Effector memory CD4-positive, alpha-beta T cell (primary cell): ENCODE measurements around the gene DCLK2.

Source experiments
- DNase-seq, 3 donors: peaks; one replicate each; pipeline ENCODE4 v3.0.0-alpha.2; 2020
- H3K27ac ChIP-seq: 2 replicates; pipeline ENCODE4 v1.7.0; 2013; ENCODE audit warnings: mild to moderate bottlenecking, low read length, moderate library complexity; ENCODE audit not compliant: insufficient read depth, poor library complexity, severe bottlenecking
- H3K27me3 ChIP-seq: replicated peaks from 2 replicates; pipeline ENCODE4 v1.7.0; 2013; ENCODE audit warnings: mild to moderate bottlenecking, low read length; ENCODE audit not compliant: insufficient read depth, control insufficient read depth, poor library complexity, severe bottlenecking
- H3K36me3 ChIP-seq: 2 replicates; pipeline ENCODE4 v1.7.0; 2013; ENCODE audit warnings: mild to moderate bottlenecking, low read length, moderate library complexity; ENCODE audit not compliant: control insufficient read depth, insufficient read depth
- H3K4me1 ChIP-seq: 2 replicates; pipeline ENCODE4 v1.7.0; 2013; ENCODE audit warnings: low read length, mild to moderate bottlenecking; ENCODE audit not compliant: control insufficient read depth, insufficient read depth, poor library complexity, severe bottlenecking
- H3K4me3 ChIP-seq: 2 replicates; pipeline ENCODE4 v1.7.0; 2013; ENCODE audit warnings: low read length, low read depth, mild to moderate bottlenecking; ENCODE audit not compliant: insufficient read depth, poor library complexity, severe bottlenecking
- H3K9me3 ChIP-seq: 2 replicates; pipeline ENCODE4 v1.7.0; 2013; ENCODE audit warnings: mild to moderate bottlenecking, low read length, moderate library complexity; ENCODE audit not compliant: control insufficient read depth

The DCLK2 gene

DNA sequence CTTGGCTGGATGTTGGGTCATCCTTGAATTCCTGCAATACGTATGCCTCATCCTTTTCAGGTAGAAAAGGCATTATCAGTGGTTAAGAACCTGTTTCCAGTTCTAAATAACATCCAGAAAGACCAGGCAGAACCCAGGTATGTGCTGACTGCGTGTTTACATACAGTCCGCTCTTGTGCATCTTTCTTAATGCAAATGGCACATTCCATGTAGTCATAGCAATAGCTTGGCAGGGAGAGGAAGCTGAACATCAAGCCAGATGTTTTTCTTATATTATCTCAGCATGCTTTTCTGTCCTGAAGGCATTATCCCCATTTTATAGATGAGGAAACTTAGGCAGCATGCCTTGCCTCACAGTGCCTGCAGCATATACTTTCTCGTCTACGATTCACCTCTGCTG lies 2.1 kb downstream of the DCLK2 start:
- peaks cover 20% of the 10 kb centered on the region for H3K27me3 ChIP-seq
- DNase-seq = no peak
- no peaks in the 10 kb centered on the region for H3K9me3 ChIP-seq

GRCh38 chr4:150080875-150081274 lies 2.6 kb downstream of the DCLK2 start:
- H3K27ac ChIP-seq = no peak overlapping the region
- H3K27me3 ChIP-seq = peaks cover 20% of the 10 kb centered on the region
- no peak overlapping the region for H3K4me3 ChIP-seq
- H3K4me1 ChIP-seq = peaks cover 8% of the 10 kb centered on the region
- no peak for DNase-seq
- H3K36me3 ChIP-seq = no peaks in the 10 kb centered on the region
- no peaks in the 10 kb centered on the region for H3K9me3 ChIP-seq

More for the DNA sequence above, 2.1 kb downstream of the DCLK2 start:
- no peaks in the 10 kb centered on the region for H3K36me3 ChIP-seq
- H3K4me1 ChIP-seq = peaks cover 8% of the 10 kb centered on the region
- H3K27ac ChIP-seq = no peak overlapping the region
- no peak overlapping the region for H3K4me3 ChIP-seq

DNA sequence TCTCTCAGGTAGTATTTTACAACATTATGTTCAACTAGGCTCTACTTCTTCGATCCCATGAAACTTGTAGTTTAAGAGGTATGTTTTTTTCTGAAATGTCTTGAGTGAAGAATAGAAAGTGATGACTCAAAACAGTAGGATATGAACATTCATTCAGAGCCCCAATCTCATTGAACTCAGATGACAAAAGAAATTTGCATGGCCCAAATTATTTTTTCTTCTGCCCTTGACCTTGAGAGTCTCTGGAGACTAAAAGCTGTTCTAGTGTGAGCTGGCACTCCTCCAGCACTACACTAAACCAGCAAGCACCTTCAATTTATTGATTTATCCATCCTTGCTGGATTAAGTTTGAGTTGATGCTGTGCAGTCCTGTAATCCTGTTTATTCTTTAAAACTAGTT lies 4.0 kb downstream of the DCLK2 start:
- H3K36me3 ChIP-seq = no peaks in the 10 kb centered on the region
- H3K27ac ChIP-seq = no peak overlapping the region
- DNase-seq = no peak
- no peak overlapping the region for H3K4me3 ChIP-seq
- peaks cover 20% of the 10 kb centered on the region for H3K27me3 ChIP-seq
- no peaks in the 10 kb centered on the region for H3K9me3 ChIP-seq
- H3K4me1 ChIP-seq = peaks cover 8% of the 10 kb centered on the region

DNA sequence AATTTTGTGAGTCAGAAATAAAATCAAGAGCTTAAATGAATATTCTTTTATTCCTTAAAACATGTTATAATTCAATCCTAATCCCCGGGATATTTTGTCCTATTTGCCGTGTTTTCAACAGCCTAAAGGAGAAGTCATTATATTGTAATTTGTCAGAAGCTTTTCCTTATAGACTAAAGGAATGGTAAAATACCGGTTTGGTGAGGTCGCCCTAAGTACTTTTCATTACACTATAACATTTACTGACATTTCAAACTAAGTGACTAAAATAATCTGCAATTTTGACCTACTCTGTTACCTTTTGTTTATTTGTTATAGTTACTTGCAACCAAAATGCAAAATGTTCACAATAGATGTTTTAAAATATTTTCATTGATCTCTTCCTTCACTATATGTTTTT lies 8.8 kb downstream of the DCLK2 start:
- H3K9me3 ChIP-seq = no peaks in the 10 kb centered on the region
- no peaks in the 10 kb centered on the region for H3K36me3 ChIP-seq
- no peak overlapping the region for H3K4me3 ChIP-seq
- no peak overlapping the region for H3K27ac ChIP-seq
- DNase-seq = no peak
- H3K27me3 ChIP-seq = no peaks in the 10 kb centered on the region
- H3K4me1 ChIP-seq = no peaks in the 10 kb centered on the region

DNA sequence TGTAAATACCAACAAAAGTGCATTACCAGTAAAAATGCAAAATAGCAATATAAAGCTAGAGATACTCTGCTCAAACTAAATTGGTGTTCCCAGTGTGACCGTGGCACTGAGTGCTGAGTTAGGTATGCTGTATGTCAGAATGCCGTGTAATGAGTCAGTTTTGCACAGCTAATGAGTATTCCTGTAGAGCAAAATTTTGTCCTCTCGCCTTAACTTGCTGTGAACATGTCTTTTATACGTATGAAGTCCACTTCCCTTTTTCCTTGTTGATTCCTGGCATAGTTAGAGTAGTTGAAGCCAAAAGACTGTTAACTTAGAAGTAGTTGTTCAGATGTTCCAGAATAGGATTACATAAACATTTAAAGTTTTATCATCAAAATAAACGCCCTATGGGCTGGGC lies 11.5 kb downstream of the DCLK2 start:
- Histone ChIP-seq H3K4me3 (no peak overlapping the region), H3K36me3 (no peaks in the 10 kb centered on the region)
- no peak for DNase-seq

GRCh38 chr4:150090836-150091235 lies 12.6 kb downstream of the DCLK2 start:
- H3K9me3 ChIP-seq = no peaks in the 10 kb centered on the region
- H3K4me1 ChIP-seq = no peaks in the 10 kb centered on the region
- no peak overlapping the region for H3K27ac ChIP-seq
- DNase-seq = no peak
- H3K4me3 ChIP-seq = no peak overlapping the region
- no peaks in the 10 kb centered on the region for H3K27me3 ChIP-seq
- H3K36me3 ChIP-seq = no peaks in the 10 kb centered on the region

More for the DNA sequence above, 11.5 kb downstream of the DCLK2 start:
- H3K4me1 ChIP-seq = no peaks in the 10 kb centered on the region
- no peaks in the 10 kb centered on the region for H3K27me3 ChIP-seq
- no peaks in the 10 kb centered on the region for H3K9me3 ChIP-seq
- no peak overlapping the region for H3K27ac ChIP-seq

DNA sequence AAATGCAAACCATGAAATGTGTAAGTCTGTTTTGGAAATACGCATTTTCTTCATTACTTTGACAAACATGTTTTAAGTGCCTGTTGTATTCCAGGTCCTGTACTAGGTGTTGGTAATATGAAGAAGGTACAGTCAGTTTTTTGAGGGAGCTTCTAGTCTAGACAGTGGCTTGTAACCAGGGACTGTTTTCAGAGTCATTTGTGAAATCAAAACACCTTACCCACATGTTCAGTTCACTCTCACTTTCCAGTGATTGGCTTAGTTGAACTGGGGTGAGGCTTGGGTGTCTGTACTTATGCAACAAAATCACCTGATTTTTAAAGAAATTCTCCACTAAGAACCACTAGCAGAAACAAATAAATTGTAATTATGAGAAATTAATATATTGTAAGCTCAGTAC lies 16.4 kb downstream of the DCLK2 start:
- DNase-seq = no peak
- Histone ChIP-seq H3K36me3 (no peaks in the 10 kb centered on the region), H3K27ac (no peak overlapping the region), H3K9me3 (no peaks in the 10 kb centered on the region), H3K4me1 (no peaks in the 10 kb centered on the region), H3K27me3 (no peaks in the 10 kb centered on the region), H3K4me3 (no peak overlapping the region)

DNA sequence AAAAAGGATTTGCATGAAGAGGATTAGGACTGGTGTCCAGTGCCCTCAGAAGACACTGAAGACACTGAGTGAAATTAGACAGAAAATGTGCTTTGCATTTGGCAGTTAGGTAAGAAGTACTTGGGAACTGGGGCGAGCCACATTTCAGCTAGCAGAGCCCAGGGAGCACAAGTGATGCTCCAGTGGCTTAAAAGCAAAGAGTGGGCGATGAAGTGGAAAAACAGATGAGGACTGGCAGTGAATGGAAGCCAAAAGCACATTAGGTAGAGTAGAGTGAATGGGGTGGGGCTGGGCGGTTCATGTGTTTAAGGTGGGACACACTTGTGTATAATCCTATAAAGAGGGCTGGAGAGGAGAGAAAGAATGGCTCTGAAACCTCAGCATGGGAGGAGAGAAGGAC lies 18.4 kb downstream of the DCLK2 start:
- H3K4me3 ChIP-seq = no peak overlapping the region
- H3K27me3 ChIP-seq = no peaks in the 10 kb centered on the region
- DNase-seq = no peak
- no peaks in the 10 kb centered on the region for H3K9me3 ChIP-seq
- H3K4me1 ChIP-seq = no peaks in the 10 kb centered on the region
- no peaks in the 10 kb centered on the region for H3K36me3 ChIP-seq
- no peak overlapping the region for H3K27ac ChIP-seq

DNA sequence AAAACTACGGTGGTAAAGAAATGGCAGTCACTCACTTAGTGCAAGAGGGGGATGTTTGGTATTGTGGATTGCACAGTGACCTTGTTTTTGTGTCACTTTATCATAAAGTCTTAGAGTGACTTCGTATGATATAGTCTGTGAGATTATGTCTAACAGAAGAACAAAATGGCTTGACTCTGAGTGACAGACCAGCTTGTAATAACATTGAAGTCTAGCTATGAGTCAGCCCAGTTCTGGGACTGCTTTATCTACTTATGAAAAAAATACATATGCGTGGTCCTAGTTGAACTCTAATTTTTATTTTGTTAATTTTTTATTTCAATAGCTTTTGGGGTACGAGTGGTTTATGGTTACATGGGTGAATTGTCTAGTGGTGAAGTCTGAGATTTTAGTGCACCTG lies 20.0 kb downstream of the DCLK2 start:
- H3K27me3 ChIP-seq = no peaks in the 10 kb centered on the region
- no peak for DNase-seq
- no peaks in the 10 kb centered on the region for H3K36me3 ChIP-seq
- no peaks in the 10 kb centered on the region for H3K9me3 ChIP-seq
- no peak overlapping the region for H3K27ac ChIP-seq
- H3K4me1 ChIP-seq = no peaks in the 10 kb centered on the region
- no peak overlapping the region for H3K4me3 ChIP-seq

- no peaks in the 10 kb centered on the region for H3K4me1 ChIP-seq
- DNase-seq = no peak
- H3K4me3 ChIP-seq = no peak overlapping the region
- no peaks in the 10 kb centered on the region for H3K9me3 ChIP-seq
- no peaks in the 10 kb centered on the region for H3K36me3 ChIP-seq
- H3K27ac ChIP-seq = no peak overlapping the region
- no peaks in the 10 kb centered on the region for H3K27me3 ChIP-seq
Measured at GRCh38 chr4:150104404-150105027, 26.3 kb downstream of the DCLK2 start.
